Right hindlimb (tissue), 1 donor: ENCODE results near the gene SOX3.

Experiments used
- DNase-seq: peaks from one replicate; pipeline ENCODE4 v3.0.0-alpha.2; 2018

The SOX3 gene

DNA sequence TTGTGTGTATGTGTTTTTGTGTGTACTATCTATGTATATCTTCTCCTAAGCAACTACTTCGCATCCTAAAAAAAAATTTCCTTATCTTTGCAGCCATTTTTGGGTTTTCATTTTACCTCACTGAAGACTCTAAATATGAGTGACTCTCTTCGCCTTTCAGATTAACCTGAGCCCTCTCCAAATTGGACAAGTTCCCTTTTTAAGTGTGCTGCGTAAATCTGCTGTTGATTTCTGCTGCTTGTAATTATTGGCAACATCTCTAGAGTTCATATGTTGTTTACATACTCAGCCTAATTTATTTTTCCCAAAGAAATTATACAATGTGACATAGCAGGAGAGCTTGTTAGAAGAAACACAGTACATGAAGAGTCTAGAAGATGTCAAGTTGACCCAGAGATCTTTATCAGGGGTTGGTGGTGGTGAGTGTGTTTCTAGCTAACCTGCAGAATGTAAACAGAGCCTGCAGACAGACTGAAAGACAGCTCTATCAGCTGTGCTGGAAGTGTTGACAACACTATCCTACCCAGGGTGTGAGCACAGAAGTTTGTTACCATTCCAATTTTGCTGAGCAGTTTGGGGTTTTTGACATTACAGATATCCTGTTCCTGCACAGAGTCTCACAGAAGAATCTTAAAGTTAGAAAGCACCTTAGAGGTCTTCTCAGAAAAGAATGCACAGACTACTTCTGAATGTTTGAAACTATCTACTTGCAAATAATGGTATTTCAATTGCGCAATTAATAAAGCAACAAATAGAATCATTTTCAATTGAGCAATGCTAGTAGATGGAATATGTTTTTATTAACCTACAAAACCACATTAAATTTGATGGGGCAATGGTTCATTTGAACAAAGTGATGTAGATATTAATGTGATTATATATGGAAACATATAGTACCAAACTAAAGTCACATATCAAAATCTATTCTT, 12.5 kb downstream of the SOX3 start:
- no peak for DNase-seq

DNA sequence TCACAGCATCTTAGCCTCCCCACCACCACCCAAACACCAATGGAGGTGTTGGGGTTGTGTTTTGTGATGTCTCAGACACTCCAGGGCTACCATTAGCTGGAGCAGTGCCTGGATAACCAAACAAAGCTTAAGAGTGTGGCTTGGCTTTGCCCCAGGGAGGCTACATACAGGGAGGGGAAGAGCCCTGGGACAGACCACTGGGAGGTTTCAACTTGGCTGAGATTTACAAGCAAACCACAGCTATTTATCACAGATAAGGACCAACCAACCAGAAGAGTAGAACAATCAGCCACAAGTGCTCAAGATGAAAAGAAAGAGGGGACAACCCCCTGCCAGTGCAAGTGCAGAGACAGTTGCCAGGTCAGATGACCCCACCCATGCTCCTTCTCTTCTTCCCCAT, 24.1 kb downstream of the SOX3 start:
- DNase-seq, result no peak

DNA sequence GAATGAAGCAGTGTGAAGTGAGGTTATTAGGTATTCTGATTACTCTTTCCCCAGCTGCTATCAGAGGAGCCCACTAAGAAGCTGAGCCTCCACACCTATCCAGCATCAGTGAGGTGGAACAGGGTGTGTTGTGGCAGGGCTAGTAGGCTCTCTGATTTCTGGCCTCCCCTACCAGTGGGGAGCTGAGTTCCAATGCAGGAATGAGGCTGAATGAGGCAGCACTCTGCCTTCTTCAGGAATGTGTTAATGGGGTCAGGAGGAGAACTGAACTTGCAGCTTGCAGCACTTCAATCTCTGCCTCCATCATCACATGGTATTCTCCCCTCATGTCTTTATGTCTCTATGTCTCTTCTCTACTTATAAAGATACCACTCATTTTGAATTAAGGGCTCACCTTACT, 26.9 kb downstream of the SOX3 start:
- no peak for DNase-seq

DNA sequence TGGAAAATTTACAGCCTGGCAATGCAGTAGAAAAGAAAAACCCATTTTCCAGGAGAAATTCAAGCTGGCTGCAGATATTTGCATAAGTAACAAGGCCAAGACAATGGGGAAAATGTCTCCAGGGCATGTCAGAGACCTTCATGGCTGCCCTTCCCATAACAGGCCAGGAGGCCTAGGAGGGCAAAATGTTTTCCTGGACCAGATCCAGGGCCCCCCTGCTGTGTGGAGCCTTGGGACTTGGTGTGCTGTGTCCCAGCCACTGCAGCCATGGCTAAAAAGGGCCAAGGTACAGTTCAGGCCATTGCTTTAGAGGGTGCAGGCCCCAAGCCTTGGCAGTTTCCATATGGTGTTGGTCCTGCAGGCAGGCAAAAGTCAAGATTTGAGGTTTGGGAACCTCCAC, 29.8 kb downstream of the SOX3 start:
- no peak for DNase-seq

DNA sequence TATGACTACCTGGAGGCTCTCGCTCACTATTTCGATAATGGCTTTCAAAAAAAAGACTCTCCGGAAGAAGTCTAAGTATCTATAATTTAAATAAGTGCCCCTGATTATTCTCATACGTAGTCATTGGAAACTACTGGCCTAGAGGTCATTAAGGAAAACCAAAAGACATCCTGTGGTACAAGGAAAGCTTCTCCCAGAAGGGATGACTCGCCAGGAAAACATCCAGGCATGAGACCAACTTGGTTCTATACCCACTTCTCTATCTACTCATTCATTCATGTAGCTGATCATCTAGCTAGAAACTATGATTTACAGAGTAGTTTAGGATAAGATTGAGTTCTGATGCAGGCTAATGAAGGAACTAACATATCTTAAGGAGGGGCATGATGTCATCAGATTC, 37.7 kb downstream of the SOX3 start:
- DNase-seq, result no peak
